ENCODE results near the gene FRMD8.

FRMD8 gene

DNA sequence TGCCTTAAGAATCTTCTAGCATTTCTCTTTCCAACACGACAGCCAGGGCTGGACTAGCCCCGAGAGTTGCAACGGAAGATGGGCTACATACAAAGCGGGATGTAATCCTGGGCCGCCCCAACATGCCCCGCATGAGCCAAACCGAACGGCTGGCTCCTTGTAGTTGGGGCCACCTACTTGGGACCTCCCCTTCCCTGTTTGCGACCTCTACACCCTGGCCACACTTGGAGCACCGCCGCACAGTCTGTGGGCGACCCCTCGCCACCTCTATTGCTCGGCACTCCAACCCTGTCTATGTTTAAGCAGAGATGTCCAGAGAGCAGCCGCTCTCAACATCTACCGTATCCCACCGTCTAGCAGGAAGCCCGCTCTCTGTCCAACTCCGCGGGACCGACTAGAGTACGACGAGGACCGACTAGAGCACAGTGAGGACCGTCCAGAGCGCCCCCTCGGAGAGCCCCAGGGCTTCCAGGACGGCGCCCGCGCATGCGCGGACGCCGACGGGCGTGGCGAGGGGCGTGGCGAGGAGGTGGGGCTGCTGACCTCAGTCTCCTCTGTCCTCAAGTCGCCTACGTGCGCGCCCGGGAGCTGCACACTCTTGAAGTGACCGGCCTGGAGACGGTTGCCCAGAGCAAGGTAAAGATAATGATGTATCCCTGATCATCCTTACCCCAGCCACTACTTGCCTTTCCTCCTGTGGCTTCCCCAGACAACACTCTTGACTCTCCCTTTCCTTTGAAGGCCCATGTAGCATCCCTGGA lies 68.4 kb downstream of the FRMD8 start:
- DNase-seq (ENCODE audit: low spot score), result peak; percentile 59

DNA sequence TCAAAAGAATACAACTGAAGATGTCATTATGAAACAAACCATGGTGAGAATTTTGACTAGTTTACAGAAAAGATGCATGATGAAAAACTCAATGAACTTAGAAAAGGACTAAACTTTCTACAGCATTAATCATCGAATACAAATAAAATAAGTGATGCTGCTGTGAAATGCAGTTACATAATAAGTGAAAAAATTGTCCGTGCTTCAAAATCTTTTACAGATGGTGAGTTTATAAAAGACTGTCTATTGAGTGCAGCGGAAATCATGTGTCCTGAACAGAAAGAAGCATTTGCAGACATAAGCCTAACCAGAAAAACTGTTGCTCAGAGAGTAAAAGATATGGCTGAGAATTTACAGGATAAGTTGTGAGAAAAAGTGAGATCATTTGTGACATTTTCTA lies 70.0 kb downstream of the FRMD8 start:
- no peak for DNase-seq (ENCODE audit: low spot score)

DNA sequence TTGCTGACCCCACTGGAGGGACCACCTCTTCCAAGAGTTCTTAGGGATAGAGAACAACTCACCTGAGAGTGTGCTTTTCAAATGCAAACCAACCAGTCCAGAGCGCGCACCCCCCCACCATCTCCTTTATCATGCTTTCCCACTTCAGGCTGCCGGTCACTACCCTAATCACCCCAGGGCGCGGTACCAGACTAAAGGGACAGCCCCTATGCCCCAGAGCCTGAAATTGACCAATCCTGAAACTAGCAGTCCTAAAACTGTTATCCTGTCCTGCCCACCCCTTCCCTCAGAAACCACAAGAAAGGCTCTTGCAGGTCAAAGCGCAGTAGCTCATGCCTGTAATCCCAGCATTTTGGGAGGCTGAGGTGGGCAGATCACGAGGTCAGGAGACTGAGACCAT lies 73.1 kb downstream of the FRMD8 start:
- no peak for DNase-seq (ENCODE audit: low spot score)
